NB4 (cell line): ENCODE data around the gene SACS.

Experiments used
- CTCF ChIP-seq: IDR thresholded peaks from one replicate; pipeline ENCODE4 v1.5.1; 2012; ENCODE audit warnings: low read depth, low read length
- MAX ChIP-seq: IDR thresholded peaks from 2 replicates; pipeline ENCODE4 v1.6.1; 2011; ENCODE audit warnings: low read depth, low read length
- MYC ChIP-seq: IDR thresholded peaks from 2 replicates; pipeline ENCODE4 v1.6.1; 2011; ENCODE audit warnings: low read depth, low read length
- POLR2A ChIP-seq: IDR thresholded peaks from 2 replicates; pipeline ENCODE4 v1.6.1; 2011; ENCODE audit warnings: mild to moderate bottlenecking; ENCODE audit not compliant: insufficient read length; ENCODE audit errors: extremely low read depth

GRCh38 chr13:23354520-23354919 lies 79.0 kb downstream of the SACS start:
- TF ChIP-seq POLR2A: peak; percentile 21
- no peak for TF ChIP-seq CTCF
- TF ChIP-seq MYC: no peak
- TF ChIP-seq MAX: no peak
